ENCODE measurements around the gene SMCO2. TPM values are rescaled to one million over a fixed set of nuclear protein-coding genes. Genes with fewer than 3 reads are reported as not detected.

Gene SMCO2
- total and polyA plus RNA-seq, 9 of the 15 experiments (the other 6 are each of a cell fraction or from before 2014, with no cell fraction given) = not detected

DNA sequence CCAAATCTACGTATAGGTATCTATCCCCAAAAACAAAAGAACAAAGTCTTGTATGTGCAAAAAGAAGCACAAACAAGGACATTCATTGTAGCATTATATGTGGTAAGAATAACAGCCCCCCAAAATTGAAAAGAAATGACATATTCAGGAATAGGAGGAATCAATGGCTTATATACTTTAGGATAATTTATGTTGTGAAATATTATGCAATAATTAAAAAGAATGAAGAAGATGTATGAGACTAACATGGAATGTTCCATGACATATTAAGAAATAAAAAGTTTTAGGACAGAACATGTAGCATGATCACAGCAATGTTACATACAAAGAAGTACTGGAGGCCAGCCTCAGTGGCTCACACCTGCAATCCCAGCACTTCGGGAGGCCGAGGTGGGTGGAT lies 9.1 kb downstream of the SMCO2 start:
- intact Hi-C loops (cut with micrococcal nuclease) (no loop called here), in situ Hi-C loops (cut with MboI) (no loop called here)
- Histone ChIP-seq H3K4me3 (no peak overlapping the region), H3K4me2 (ENCODE audit: insufficient read depth, low read length) (no peak overlapping the region), H3K4me1 (replicated peaks in 1 of 2; ENCODE audit: control insufficient read depth in 2 of 2, insufficient read depth in 2 of 2, low read length in 2 of 2) (no peaks in the 10 kb centered on the region), H3K27me3 (ENCODE audit: control insufficient read depth in 2 of 2, insufficient read depth in 2 of 2, low read length in 2 of 2) (peaks cover 5 to 6% of the 10 kb centered on the region in 2 experiments; a peak in 3 of 5 replicates), H3K9me3 (replicated peaks; ENCODE audit: control insufficient read depth, insufficient read depth, low read depth, low read length) (no peaks in the 10 kb centered on the region), H2AFZ (ENCODE audit: low read depth, low read length) (no peak overlapping the region), H3K36me3 (ENCODE audit: control insufficient read depth, insufficient read depth, low read length) (no peaks in the 10 kb centered on the region), H3K9ac (ENCODE audit: insufficient read depth in 1 of 2, low read depth in 2 of 2, low read length in 2 of 2) (no peak overlapping the region), H3K9me1 (ENCODE audit: control insufficient read depth, insufficient read depth, low read length) (no peaks in the 10 kb centered on the region), H3K27ac (ENCODE audit: extremely low read depth, low read depth, low read length) (no peak overlapping the region), H4K20me1 (replicated peaks; ENCODE audit: control insufficient read depth, insufficient read depth, low read length) (no peaks in the 10 kb centered on the region), H3K79me2 (ENCODE audit: control insufficient read depth, insufficient read depth, low read length) (no peaks in the 10 kb centered on the region)
- 2% methylated on average over 3 of the region's 3 CpGs for WGBS (ENCODE audit: insufficient coverage, low coverage, missing lambda C conversion rate)
- DNase-seq (ENCODE audit: extremely low read depth in 1 of 4, low spot score in 3 of 4) = no peak
- ATAC-seq = no peak
- TF ChIP-seq, protein P1, sequence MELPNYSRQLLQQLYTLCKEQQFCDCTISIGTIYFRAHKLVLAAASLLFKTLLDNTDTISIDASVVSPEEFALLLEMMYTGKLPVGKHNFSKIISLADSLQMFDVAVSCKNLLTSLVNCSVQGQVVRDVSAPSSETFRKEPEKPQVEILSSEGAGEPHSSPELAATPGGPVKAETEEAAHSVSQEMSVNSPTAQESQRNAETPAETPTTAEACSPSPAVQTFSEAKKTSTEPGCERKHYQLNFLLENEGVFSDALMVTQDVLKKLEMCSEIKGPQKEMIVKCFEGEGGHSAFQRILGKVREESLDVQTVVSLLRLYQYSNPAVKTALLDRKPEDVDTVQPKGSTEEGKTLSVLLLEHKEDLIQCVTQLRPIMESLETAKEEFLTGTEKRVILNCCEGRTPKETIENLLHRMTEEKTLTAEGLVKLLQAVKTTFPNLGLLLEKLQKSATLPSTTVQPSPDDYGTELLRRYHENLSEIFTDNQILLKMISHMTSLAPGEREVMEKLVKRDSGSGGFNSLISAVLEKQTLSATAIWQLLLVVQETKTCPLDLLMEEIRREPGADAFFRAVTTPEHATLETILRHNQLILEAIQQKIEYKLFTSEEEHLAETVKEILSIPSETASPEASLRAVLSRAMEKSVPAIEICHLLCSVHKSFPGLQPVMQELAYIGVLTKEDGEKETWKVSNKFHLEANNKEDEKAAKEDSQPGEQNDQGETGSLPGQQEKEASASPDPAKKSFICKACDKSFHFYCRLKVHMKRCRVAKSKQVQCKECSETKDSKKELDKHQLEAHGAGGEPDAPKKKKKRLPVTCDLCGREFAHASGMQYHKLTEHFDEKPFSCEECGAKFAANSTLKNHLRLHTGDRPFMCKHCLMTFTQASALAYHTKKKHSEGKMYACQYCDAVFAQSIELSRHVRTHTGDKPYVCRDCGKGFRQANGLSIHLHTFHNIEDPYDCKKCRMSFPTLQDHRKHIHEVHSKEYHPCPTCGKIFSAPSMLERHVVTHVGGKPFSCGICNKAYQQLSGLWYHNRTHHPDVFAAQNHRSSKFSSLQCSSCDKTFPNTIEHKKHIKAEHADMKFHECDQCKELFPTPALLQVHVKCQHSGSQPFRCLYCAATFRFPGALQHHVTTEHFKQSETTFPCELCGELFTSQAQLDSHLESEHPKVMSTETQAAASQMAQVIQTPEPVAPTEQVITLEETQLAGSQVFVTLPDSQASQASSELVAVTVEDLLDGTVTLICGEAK (IDR thresholded peaks at IDR 0.05) = no peak
- TF ChIP-seq, protein P1 (CRISPR knock-in tag; IDR thresholded peaks at IDR 0.05) = no peak
- TF ChIP-seq HCFC1 (IDR thresholded peaks at IDR 0.05; ENCODE audit: low read depth, low read length) (no peak), CEBPG (CRISPR knock-in tag; IDR thresholded peaks at IDR 0.05) (no peak), CEBPG (tag; conservative IDR thresholded peaks at IDR 0.05 in 1 of 2, IDR thresholded peaks at IDR 0.05 in 1 of 2) (peak; percentile 29 to 80; a peak in 3 of 4 replicates), MECOM (CRISPR knock-in tag; IDR thresholded peaks at IDR 0.05) (no peak), CEBPB (tag; IDR thresholded peaks at IDR 0.05) (peak; percentile 53; the same call in 1 of the 2 replicates), KLF16 (IDR thresholded peaks at IDR 0.05) (no peak), SMARCA4 (IDR thresholded peaks at IDR 0.05) (no peak)
- FAIRE-seq = no peak
- ChIA-PET POLR2A (interaction anchor here (0.7 kb wide), 1 partner anchor 11 kb away, joined by 3 read pairs; no protein-coding TSS in a partner anchor), CTCF (ENCODE audit: low intra/inter-chr PET ratio) (no interaction called here)
- no TSS peak for BruUV-seq (replicated peaks)

All from K562 (cell line).